ENCODE results near the gene PPM1L.

PPM1L gene

GRCh38 chr3:160779040-160779439 is 23.0 kb downstream of the PPM1L start:
- TF ChIP-seq ZNF274 (IDR thresholded peaks at IDR 0.05; ENCODE audit: low read depth, low read length): no peak
- H3K4me3 ChIP-seq (ENCODE audit: low read length): no peak overlapping the region

GRCh38 chr3:160780245-160780644 is 24.2 kb downstream of the PPM1L start:
- no peak for TF ChIP-seq ZNF274 (IDR thresholded peaks at IDR 0.05; ENCODE audit: low read depth, low read length)
- H3K4me3 ChIP-seq (ENCODE audit: low read length): no peak overlapping the region

DNA sequence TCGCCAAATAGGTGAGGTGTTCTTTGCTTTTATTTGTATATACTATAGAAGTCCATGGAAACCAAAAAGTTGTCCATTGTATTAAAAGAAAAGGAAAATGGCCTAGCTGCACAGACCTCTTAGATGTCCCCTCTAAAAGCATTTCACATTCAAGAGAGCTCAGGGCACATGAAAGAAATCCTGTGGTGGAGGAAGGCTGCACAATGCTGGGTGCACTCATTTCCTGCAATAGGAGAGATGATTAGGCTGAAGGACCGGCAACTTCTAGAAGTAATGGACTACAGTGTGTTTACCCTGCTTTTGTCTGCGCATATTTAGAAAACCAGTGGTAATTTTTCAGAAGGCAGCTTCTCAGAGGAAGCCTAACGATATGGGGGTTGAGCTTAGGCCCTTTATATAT is 25.4 kb downstream of the PPM1L start:
- no peak overlapping the region for H3K4me3 ChIP-seq (ENCODE audit: low read length)
- TF ChIP-seq ZNF274 (IDR thresholded peaks at IDR 0.05; ENCODE audit: low read depth, low read length): no peak

- TF ChIP-seq ZNF274 (IDR thresholded peaks at IDR 0.05; ENCODE audit: low read depth, low read length): no peak
- H3K4me3 ChIP-seq (ENCODE audit: low read length): no peak overlapping the region
These were observed 25.8 kb downstream of the PPM1L start for GRCh38 chr3:160781863-160782262.

GRCh38 chr3:160784853-160785252 is 28.8 kb downstream of the PPM1L start:
- no peak for TF ChIP-seq ZNF274 (IDR thresholded peaks at IDR 0.05; ENCODE audit: low read depth, low read length)
- no peak overlapping the region for H3K4me3 ChIP-seq (ENCODE audit: low read length)

DNA sequence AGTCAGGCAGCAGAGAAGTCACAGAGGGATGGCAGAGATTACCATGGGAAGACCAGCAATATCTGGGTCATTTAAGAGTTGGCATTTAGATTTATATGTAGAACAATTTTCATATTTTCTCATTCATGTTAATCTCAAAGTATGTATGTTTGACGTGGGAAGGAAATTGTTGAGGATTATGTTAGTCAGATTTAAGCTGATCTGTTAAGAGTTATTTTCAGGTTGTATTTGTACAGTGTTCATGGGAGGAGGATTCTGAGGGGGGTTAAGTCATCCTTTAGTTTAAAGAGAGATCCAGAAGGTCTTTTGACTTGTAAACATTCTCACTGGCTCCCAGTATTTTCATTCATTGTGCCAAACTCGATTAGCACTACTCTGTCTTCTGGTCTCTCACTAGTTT is 34.7 kb downstream of the PPM1L start:
- H3K4me3 ChIP-seq (ENCODE audit: low read length): no peak overlapping the region
- TF ChIP-seq ZNF274 (IDR thresholded peaks at IDR 0.05; ENCODE audit: low read depth, low read length): no peak

GRCh38 chr3:160792540-160792939 is 36.5 kb downstream of the PPM1L start:
- no peak for TF ChIP-seq ZNF274 (IDR thresholded peaks at IDR 0.05; ENCODE audit: low read depth, low read length)
- no peak overlapping the region for H3K4me3 ChIP-seq (ENCODE audit: low read length)

DNA sequence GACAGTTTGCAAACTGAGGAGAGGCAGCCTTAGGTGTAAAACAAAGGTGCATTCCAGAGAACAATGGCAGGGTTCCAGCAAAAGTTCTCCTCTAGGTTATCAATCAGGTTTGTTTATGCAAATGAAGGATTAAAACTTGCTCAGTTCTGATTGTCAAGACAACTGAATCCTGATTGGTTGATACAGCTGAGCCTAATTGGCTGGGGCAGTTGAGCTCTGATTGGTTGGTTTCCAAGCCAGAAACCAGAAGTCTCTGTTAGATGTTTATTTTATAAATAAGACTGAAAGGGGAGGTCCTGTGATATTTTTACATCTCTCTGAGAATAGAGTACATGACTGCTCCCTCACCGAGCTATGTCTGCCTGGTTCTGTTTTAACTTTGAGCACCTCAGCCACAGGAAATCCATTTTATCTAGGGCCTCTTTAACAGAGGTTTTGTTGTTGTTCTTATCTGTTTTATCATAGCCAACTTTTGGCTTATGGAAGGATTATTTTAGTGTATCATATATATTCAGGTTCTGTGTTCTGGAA is 37.8 kb downstream of the PPM1L start:
- TF ChIP-seq ZNF274 (IDR thresholded peaks at IDR 0.05; ENCODE audit: low read depth, low read length): no peak
- H3K4me3 ChIP-seq (ENCODE audit: low read length): no peak overlapping the region

DNA sequence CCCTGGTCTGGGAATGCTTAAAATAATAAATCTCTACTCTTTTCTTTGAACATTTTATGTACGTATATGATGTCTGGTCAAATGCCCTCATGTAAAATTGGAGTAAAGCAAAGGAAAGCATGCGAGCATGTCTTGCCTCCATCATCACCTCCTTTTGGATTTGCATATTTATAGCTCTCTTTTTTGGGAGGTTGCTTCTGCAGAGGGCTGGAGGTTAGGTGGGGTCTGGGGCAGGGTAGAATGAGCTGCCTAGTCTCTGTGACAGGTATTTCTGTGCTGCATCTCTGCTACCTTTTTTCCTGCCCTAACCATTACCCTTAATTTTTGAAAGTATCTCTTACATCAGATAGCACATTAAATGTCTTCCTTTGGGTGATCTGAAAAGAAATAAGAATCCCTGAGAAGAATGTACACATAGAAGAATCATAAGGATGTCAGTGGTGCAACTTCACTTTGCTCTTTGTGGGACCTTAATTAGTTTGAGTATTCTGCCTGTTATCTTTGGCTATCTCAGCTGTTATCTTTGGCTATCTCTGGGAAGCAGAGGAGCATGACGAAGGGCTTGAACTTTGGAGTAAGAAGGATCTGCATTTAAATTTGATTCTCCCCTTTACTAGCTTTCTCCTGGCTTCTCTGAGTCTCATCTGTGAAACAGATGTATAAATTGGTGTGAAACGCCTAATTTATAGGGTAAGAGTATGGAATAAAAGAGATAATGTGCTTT is 40.2 kb downstream of the PPM1L start:
- no peak overlapping the region for H3K4me3 ChIP-seq (ENCODE audit: low read length)
- no peak for TF ChIP-seq ZNF274 (IDR thresholded peaks at IDR 0.05; ENCODE audit: low read depth, low read length)

DNA sequence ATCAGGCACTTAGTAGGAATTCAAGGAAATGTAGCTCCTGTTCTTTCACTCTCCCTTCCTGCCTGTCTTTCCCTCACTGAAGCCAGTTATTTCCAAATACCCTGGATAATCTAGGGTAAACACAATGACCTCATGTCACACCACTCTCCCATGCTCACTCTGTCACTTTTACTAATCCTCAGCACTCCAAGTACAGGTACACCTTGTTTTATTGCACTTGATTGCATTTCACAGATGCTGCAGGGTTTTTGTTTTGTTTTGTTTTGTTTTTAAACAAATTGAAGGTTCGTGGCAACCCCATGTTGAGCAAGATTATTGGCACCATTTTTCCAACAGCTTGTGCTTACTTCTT is 40.8 kb downstream of the PPM1L start:
- TF ChIP-seq ZNF274 (IDR thresholded peaks at IDR 0.05; ENCODE audit: low read depth, low read length): no peak
- no peak overlapping the region for H3K4me3 ChIP-seq (ENCODE audit: low read length)

DNA sequence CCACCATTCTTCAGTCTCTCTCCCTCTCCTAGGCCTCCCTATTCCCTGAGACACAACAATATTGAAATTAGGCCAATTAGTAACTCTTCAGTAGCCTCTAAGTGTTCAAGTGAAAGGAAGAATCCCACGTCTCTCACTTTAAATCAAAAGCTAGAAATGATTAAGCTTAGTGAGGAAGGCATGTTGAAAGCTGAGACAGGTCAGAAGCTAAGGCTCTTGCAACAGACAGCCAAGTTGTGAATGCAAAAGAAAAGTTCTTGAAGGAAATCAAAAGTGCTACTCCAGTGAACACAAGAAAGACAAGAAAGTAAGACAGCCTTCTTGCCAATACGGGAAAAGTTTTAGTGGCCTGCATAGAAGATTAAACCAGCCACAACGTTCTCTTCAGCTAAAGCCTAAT is 41.3 kb downstream of the PPM1L start:
- TF ChIP-seq ZNF274 (IDR thresholded peaks at IDR 0.05; ENCODE audit: low read depth, low read length): no peak
- no peak overlapping the region for H3K4me3 ChIP-seq (ENCODE audit: low read length)

GRCh38 chr3:160801386-160802118 is 45.5 kb downstream of the PPM1L start:
- no peak overlapping the region for H3K4me3 ChIP-seq (ENCODE audit: low read length)
- TF ChIP-seq ZNF274 (IDR thresholded peaks at IDR 0.05; ENCODE audit: low read depth, low read length): no peak

GRCh38 chr3:160804762-160805161 is 48.7 kb downstream of the PPM1L start:
- TF ChIP-seq ZNF274 (IDR thresholded peaks at IDR 0.05; ENCODE audit: low read depth, low read length): no peak
- no peak overlapping the region for H3K4me3 ChIP-seq (ENCODE audit: low read length)

GRCh38 chr3:160806094-160806493 is 50.1 kb downstream of the PPM1L start:
- H3K4me3 ChIP-seq (ENCODE audit: low read length): no peak overlapping the region
- TF ChIP-seq ZNF274 (IDR thresholded peaks at IDR 0.05; ENCODE audit: low read depth, low read length): no peak

DNA sequence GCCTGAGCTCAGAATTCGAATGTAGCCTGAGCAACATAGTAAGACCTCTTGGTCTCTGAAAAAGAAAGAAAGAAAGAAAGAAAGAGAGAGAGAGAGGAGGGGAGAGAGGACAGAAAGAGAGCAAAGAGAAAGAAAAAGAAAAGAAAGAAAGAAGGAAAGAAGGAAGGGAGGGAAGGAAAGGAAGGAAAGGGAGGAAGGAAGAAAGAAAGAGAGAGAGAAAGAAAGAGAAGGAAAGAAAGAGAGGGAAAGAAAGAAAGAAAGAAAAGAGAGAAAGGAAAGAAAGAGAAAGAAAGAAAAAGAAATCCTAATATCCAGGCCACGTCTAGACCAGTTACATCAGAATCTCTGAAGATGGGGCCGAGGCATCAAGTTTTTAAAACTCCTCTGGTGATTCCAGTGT is 50.7 kb downstream of the PPM1L start:
- no peak overlapping the region for H3K4me3 ChIP-seq (ENCODE audit: low read length)
- TF ChIP-seq ZNF274 (IDR thresholded peaks at IDR 0.05; ENCODE audit: low read depth, low read length): no peak

Measured in GM08714 (cell line).